CD4-positive, alpha-beta memory T cell (primary cell): Measurements from ENCODE around the gene PIGW. TPM values are rescaled to one million over a fixed set of nuclear protein-coding genes. Genes with fewer than 3 reads are reported as not detected.

Source experiments
- CTCF ChIA-PET: fragments of 350-600 bp; sonication (Branson Sonifier 250); formaldehyde crosslinking; loops from one replicate; lab custom pipeline; 2021; ENCODE audit warnings: inconsistent platforms; ENCODE audit not compliant: partially characterized antibody; lab: Charles Lee
- POLR2A ChIA-PET: fragments of 350-600 bp; sonication (Branson Sonifier 250); formaldehyde crosslinking; loops from one replicate; lab custom pipeline; 2021; ENCODE audit not compliant: partially characterized antibody; lab: Charles Lee
- DNase-seq, 5 donors: peaks; one replicate each; pipeline versions ENCODE4 v3.0.0 to v3.0.0-alpha.2; 2020 to 2022; ENCODE audit warnings: mixed read lengths in 1 of 5
- H3K27ac ChIP-seq: one replicate; pipeline ENCODE4 v1.7.0; 2013; ENCODE audit warnings: low read depth, low read length
- H3K27me3 ChIP-seq: 2 replicates; pipeline ENCODE4 v1.7.0; 2013; ENCODE audit warnings: mild to moderate bottlenecking, low read length, moderate library complexity; ENCODE audit not compliant: insufficient read depth
- H3K36me3 ChIP-seq: 2 replicates; pipeline ENCODE4 v1.7.0; 2013; ENCODE audit warnings: mild to moderate bottlenecking, low read length, moderate library complexity; ENCODE audit not compliant: insufficient read depth
- H3K4me1 ChIP-seq: 2 replicates; pipeline ENCODE4 v1.7.0; 2013; ENCODE audit warnings: mild to moderate bottlenecking, low read length, moderate library complexity; ENCODE audit not compliant: insufficient read depth
- H3K4me3 ChIP-seq, 2 donors: one replicate each; pipeline ENCODE4 v1.7.0; 2013; ENCODE audit warnings: low read length in 2 of 2, mild to moderate bottlenecking in 1 of 2
- H3K9me3 ChIP-seq, 2 donors: one replicate each; pipeline ENCODE4 v1.7.0; 2013; ENCODE audit warnings: low read length in 2 of 2, control low read depth in 1 of 2; ENCODE audit not compliant: control insufficient read depth in 1 of 2
- H3K27ac Mint-ChIP-seq, 7 donors: one replicate each; pipeline ENCODE4 v1.8.0; 2020 to 2021; ENCODE audit warnings: mixed read lengths in 7 of 7, mild to moderate bottlenecking in 6 of 7, inconsistent platforms in 3 of 7, moderate library complexity in 3 of 7
- H3K27me3 Mint-ChIP-seq, 2 donors: one replicate each; pipeline ENCODE4 v1.8.0; 2020 to 2021; ENCODE audit warnings: mixed read lengths in 2 of 2
- H3K36me3 Mint-ChIP-seq, 2 donors: one replicate each; pipeline ENCODE4 v1.8.0; 2020 to 2021; ENCODE audit warnings: mixed read lengths in 2 of 2, inconsistent platforms in 1 of 2, mild to moderate bottlenecking in 1 of 2
- H3K4me1 Mint-ChIP-seq, 4 donors: one replicate each; pipeline ENCODE4 v1.8.0; 2020 to 2021; ENCODE audit warnings: mixed read lengths in 4 of 4, mild to moderate bottlenecking in 1 of 4
- H3K4me3 Mint-ChIP-seq, 8 donors: one replicate each; pipeline ENCODE4 v1.8.0; 2020 to 2021; ENCODE audit warnings: mixed read lengths in 8 of 8, mild to moderate bottlenecking in 7 of 8, moderate library complexity in 6 of 8, inconsistent platforms in 3 of 8
- H3K9me3 Mint-ChIP-seq, 8 donors: one replicate each; pipeline ENCODE4 v1.8.0; 2020 to 2021; ENCODE audit warnings: mixed read lengths in 8 of 8, mild to moderate bottlenecking in 5 of 8, inconsistent platforms in 3 of 8, moderate library complexity in 1 of 8
- intact Hi-C: fragments of 100-400 bp; cut with micrococcal nuclease; formaldehyde crosslinking; loops from one replicate; pipeline ENCODE4 v1.15.1; 2023
- polyA plus RNA-seq, 2 donors: library from polyadenylated mRNA; unstranded; fragments of 300-500 nt; fragmentation: Illumina TruSeq; gene quantifications; one replicate each; pipeline ENCODE4 v1.2.3, GENCODE V29; 2021
- total RNA-seq, 2 experiments: library from RNA; stranded (reverse); gene quantifications; one replicate each; pipeline ENCODE4 v1.2.3, GENCODE V29; 2021

PIGW gene
- total and polyA plus RNA-seq, 4 experiments from 2014 or later = 4.7 to 14.2 (median 5.2) TPM

DNA sequence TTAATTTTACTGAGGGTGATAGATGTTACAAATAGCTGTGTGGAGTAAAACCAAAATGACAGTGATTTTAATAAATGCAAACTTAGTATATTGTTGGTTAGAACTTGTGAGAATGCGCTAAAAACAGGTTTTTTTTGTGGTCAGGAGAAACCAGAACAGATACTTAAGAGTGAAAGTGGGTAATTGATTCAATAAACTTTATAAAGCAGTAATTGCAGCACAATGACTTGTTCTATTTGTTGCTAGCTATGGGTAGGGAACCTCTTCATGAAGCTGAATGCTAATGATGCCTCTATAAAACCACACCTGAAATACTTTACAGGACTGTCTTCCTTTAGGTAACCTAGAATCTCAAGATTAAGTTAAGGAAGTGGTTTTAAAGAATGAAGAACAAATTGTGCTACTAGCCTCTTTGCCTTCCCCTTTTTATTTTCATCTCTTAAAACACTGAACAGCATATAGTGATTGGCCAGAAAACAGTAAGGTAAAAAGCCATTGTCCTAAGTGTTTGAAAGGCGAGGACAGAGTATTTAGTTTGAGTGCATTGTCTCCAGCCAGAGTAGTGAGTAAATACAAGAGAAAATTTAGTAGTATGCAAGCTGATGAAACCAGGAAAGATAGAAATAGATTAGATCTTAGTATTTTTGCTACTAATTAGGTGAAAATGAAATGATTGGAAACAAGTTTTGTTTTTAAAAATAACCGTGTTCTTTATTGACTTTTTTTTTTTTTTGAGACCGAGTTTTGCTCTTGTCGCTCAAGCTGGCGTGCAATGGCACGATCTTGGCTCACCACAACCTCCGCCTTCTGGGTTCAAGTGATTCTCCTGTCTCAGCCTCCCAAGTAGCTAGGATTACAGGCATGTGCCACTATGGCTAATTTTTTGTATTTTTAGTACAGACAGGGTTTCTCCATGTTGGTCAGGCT is 16.0 kb downstream of the PIGW start:
- peak in 4 of 5 donors; percentile 41 to 60 (median 52) for DNase-seq
- no peak overlapping the region for H3K27ac ChIP-seq
- peak overlapping the region; percentile 45 to 97 (median 79) for H3K27ac Mint-ChIP-seq
- peaks cover 93% of the 10 kb centered on the region for H3K4me1 ChIP-seq
- ChIA-PET POLR2A (interaction anchor here (1.3 to 2.0 kb wide), 3 partner anchors 13 to 15 kb away, joined by 3 to 6 read pairs (median 4); no protein-coding TSS in a partner anchor), CTCF (interaction anchor here (1.3 kb wide), 2 partner anchors 16 to 17 kb away, joined by 4 to 5 read pairs; partner anchors contain the start of genes MYO19 and PIGW)
- peak overlapping the region; percentile 13 to 68 (median 63) for H3K4me3 Mint-ChIP-seq
- intact Hi-C loops = loop anchor here (2.0 kb wide), 1 partner anchor 14 kb away; no protein-coding TSS in a partner anchor
- H3K4me1 Mint-ChIP-seq = peaks cover 43 to 80% (median 62%) of the 10 kb centered on the region in 4 donors
- no peak overlapping the region for H3K4me3 ChIP-seq
- H3K27me3 ChIP-seq = no peaks in the 10 kb centered on the region
- peaks cover 9% of the 10 kb centered on the region for H3K36me3 ChIP-seq
- no peaks in the 10 kb centered on the region for H3K27me3 Mint-ChIP-seq
- no peaks in the 10 kb centered on the region for H3K9me3 ChIP-seq
- H3K9me3 Mint-ChIP-seq = no peaks in the 10 kb centered on the region
- H3K36me3 Mint-ChIP-seq = peaks cover 7 to 44% of the 10 kb centered on the region in 2 donors

GRCh38 chr17:36553459-36553858 is 18.7 kb downstream of the PIGW start:
- intact Hi-C loops = no loop called here
- H3K9me3 ChIP-seq = no peaks in the 10 kb centered on the region
- no peak overlapping the region for H3K27ac ChIP-seq
- Mint-ChIP-seq H3K27ac (peak overlapping the region in 6 of 7 donors; percentile 19 to 77 (median 48)), H3K36me3 (peaks cover 19 to 46% of the 10 kb centered on the region in 2 donors), H3K4me1 (peaks cover 40 to 69% (median 55%) of the 10 kb centered on the region in 4 donors), H3K27me3 (no peaks in the 10 kb centered on the region), H3K9me3 (no peaks in the 10 kb centered on the region), H3K4me3 (peak overlapping the region; percentile 17 to 82 (median 50))
- CTCF ChIA-PET = interaction anchor here (0.6 kb wide), 1 partner anchor 19 kb away, joined by 3 read pairs; the partner anchor contains the start of gene MYO19
- H3K36me3 ChIP-seq = peaks cover 25% of the 10 kb centered on the region
- no peaks in the 10 kb centered on the region for H3K27me3 ChIP-seq
- POLR2A ChIA-PET = interaction anchor here (1.3 kb wide), 2 partner anchors 8 to 19 kb away, joined by 3 to 5 read pairs; partner anchors contain the start of genes GGNBP2, MYO19 and PIGW
- peaks cover 69% of the 10 kb centered on the region for H3K4me1 ChIP-seq
- DNase-seq = peak in 1 of 5 donors; percentile 12
- H3K4me3 ChIP-seq = no peak overlapping the region

GRCh38 chr17:36566081-36566480 is 31.3 kb downstream of the PIGW start:
- DNase-seq = no peak

DNA sequence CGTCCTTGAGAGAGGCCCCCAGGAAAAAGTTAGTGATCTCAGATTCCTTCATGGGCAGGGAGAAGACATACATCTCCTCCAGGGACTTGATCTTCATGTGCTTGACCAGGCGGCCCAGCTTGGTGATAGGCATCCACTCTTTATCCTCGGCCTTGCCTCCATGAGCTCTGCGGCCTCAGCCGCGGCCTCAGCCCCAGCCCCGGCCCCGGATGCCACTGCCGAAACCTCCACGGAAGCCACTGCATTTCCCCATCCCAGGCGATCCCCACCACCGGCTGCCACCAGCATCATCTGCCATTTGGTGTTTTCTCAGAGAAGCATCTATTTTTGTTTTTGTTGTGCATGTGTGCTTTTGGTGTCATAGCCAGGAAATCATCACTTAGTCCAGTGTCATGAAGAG is 40.2 kb downstream of the PIGW start:
- H3K9me3 ChIP-seq = no peaks in the 10 kb centered on the region
- Mint-ChIP-seq H3K4me1 (peaks cover 12 to 33% (median 20%) of the 10 kb centered on the region in 4 donors), H3K27ac (peak overlapping the region in 2 of 7 donors; percentile 55 to 57), H3K4me3 (no peak overlapping the region), H3K27me3 (no peaks in the 10 kb centered on the region), H3K9me3 (no peaks in the 10 kb centered on the region), H3K36me3 (peaks cover 25 to 62% of the 10 kb centered on the region in 2 donors)
- H3K4me1 ChIP-seq = peaks cover 4% of the 10 kb centered on the region
- ChIA-PET CTCF (no interaction called here), POLR2A (no interaction called here)
- H3K27ac ChIP-seq = no peak overlapping the region
- no peak overlapping the region for H3K4me3 ChIP-seq
- no peaks in the 10 kb centered on the region for H3K27me3 ChIP-seq
- no peak for DNase-seq
- peaks cover 47% of the 10 kb centered on the region for H3K36me3 ChIP-seq
- intact Hi-C loops = no loop called here

More at GRCh38 chr17:36566081-36566480, 31.3 kb downstream of the PIGW start:
- H3K36me3 ChIP-seq = peaks cover 47% of the 10 kb centered on the region
- H3K27ac ChIP-seq = no peak overlapping the region
- no peaks in the 10 kb centered on the region for H3K27me3 ChIP-seq
- Mint-ChIP-seq H3K4me3 (no peak overlapping the region), H3K27me3 (no peaks in the 10 kb centered on the region), H3K4me1 (peaks cover 11 to 32% (median 17%) of the 10 kb centered on the region in 4 donors), H3K27ac (peak overlapping the region in 4 of 7 donors; percentile 4 to 38 (median 25)), H3K36me3 (peaks cover 41 to 71% of the 10 kb centered on the region in 2 donors), H3K9me3 (no peaks in the 10 kb centered on the region)
- H3K4me3 ChIP-seq = no peak overlapping the region
- ChIA-PET CTCF (interaction anchor here (0.8 to 1.8 kb wide), 4 partner anchors 11 to 36 kb away, joined by 3 to 6 read pairs (median 4); partner anchors contain the start of genes MRM1, MYO19 and PIGW), POLR2A (interaction anchor here (1.4 to 2.5 kb wide), 2 partner anchors 15 to 20 kb away, joined by 4 to 9 read pairs; no protein-coding TSS in a partner anchor)
- intact Hi-C loops = no loop called here
- H3K4me1 ChIP-seq = peaks cover 9% of the 10 kb centered on the region
- no peaks in the 10 kb centered on the region for H3K9me3 ChIP-seq

DNA sequence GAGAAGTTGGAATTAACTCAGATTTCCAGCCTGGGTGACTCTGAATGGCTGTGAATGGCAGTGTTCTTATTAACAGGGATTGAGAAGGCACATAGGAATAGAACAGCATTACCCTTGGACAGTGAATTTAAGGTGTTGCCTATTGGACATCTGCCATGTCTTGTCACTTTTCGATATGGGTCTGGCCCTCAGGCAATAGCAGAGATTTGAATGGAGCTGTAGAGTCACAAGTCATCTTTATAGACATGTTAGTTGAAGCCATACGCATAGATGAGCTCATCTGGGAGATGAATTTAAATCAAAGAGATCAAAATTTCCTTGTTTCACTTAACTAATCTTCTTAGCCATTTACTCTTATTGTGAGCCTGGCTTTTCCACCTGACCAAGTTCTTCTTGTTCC is 42.0 kb downstream of the PIGW start:
- no peaks in the 10 kb centered on the region for H3K9me3 ChIP-seq
- Mint-ChIP-seq H3K4me1 (peaks cover 14 to 28% (median 21%) of the 10 kb centered on the region in 4 donors), H3K4me3 (no peak overlapping the region), H3K9me3 (no peaks in the 10 kb centered on the region), H3K36me3 (peaks cover 29 to 68% of the 10 kb centered on the region in 2 donors), H3K27me3 (no peaks in the 10 kb centered on the region), H3K27ac (peak overlapping the region in 5 of 7 donors; percentile 36 to 65 (median 40))
- H3K36me3 ChIP-seq = peaks cover 42% of the 10 kb centered on the region
- ChIA-PET POLR2A (no interaction called here), CTCF (interaction anchor here (1.2 kb wide), 1 partner anchor 11 kb away, joined by 5 read pairs; no protein-coding TSS in a partner anchor)
- peaks cover 4% of the 10 kb centered on the region for H3K4me1 ChIP-seq
- no peaks in the 10 kb centered on the region for H3K27me3 ChIP-seq
- intact Hi-C loops = no loop called here
- no peak overlapping the region for H3K27ac ChIP-seq
- DNase-seq = no peak
- no peak overlapping the region for H3K4me3 ChIP-seq

- no peak overlapping the region for H3K4me3 ChIP-seq
- CTCF ChIA-PET = no interaction called here
- H3K27ac ChIP-seq = no peak overlapping the region
- Mint-ChIP-seq H3K9me3 (no peaks in the 10 kb centered on the region), H3K36me3 (peaks cover 21 to 66% of the 10 kb centered on the region in 2 donors), H3K4me1 (peaks cover 8 to 14% (median 11%) of the 10 kb centered on the region in 4 donors), H3K27ac (peak overlapping the region in 1 of 7 donors; percentile 18), H3K27me3 (no peaks in the 10 kb centered on the region), H3K4me3 (no peak overlapping the region)
- peaks cover 4% of the 10 kb centered on the region for H3K4me1 ChIP-seq
- no peaks in the 10 kb centered on the region for H3K27me3 ChIP-seq
- no peaks in the 10 kb centered on the region for H3K9me3 ChIP-seq
- DNase-seq = no peak
- POLR2A ChIA-PET = interaction anchor here (1.6 kb wide), 1 partner anchor 33 kb away, joined by 9 read pairs; no protein-coding TSS in a partner anchor
- intact Hi-C loops = no loop called here
- H3K36me3 ChIP-seq = peaks cover 50% of the 10 kb centered on the region
Measured at GRCh38 chr17:36578671-36579070, 43.9 kb downstream of the PIGW start.
